HEK293T (cell line): ENCODE data around the gene STYXL1.
"Not testable (repeated sequence)": the region's sequence is repeated elsewhere in the genome, so short reads cannot be mapped to it uniquely, and the experiment has no call there.

Experiments
- CTBP1 ChIP-seq: fragments of 450-650 bp; IDR thresholded peaks from 2 replicates; pipeline ENCODE4 v1.6.1; 2016; ENCODE audit warnings: borderline replicate concordance
- FOXA1 ChIP-seq: fragments of 450-650 bp; IDR thresholded peaks from 2 replicates; pipeline ENCODE4 v1.6.1; 2016; ENCODE audit warnings: mild to moderate bottlenecking
- FOXK2 ChIP-seq: fragments of 450-650 bp; IDR thresholded peaks from 2 replicates; pipeline ENCODE4 v1.6.1; 2016; ENCODE audit warnings: mild to moderate bottlenecking
- LEF1 ChIP-seq: fragments of 450-650 bp; IDR thresholded peaks from 2 replicates; pipeline ENCODE4 v1.6.1; 2017; ENCODE audit warnings: mild to moderate bottlenecking, borderline replicate concordance
- SP1 ChIP-seq: fragments of 450-650 bp; IDR thresholded peaks from 2 replicates; pipeline ENCODE4 v1.6.1; 2017
- ZNF384 ChIP-seq: fragments of 450-650 bp; IDR thresholded peaks from 2 replicates; pipeline ENCODE4 v1.6.1; 2016

- not testable (repeated sequence) for TF ChIP-seq FOXK2, LEF1, FOXA1, ZNF384, SP1, CTBP1
Measured at GRCh38 chr7:76058745-76059144, 10.9 kb upstream of the STYXL1 start.
